K562 (cell line): Measurements from ENCODE around the gene HDHD3. TPM values are rescaled to one million over a fixed set of nuclear protein-coding genes. Genes with fewer than 3 reads are reported as not detected.

Experiments used
- CBX8 ChIP-seq: fragments of 200-600 bp; sonication (generic); IDR thresholded peaks from 2 replicates; pipeline ENCODE4 v1.6.1; 2012; ENCODE audit warnings: borderline replicate concordance, mixed run types, low read depth, mild to moderate bottlenecking, moderate library complexity, mixed read lengths, low read length, control low read depth, inconsistent platforms; ENCODE audit not compliant: poor library complexity, severe bottlenecking; ENCODE audit errors: extremely low read depth
- ESRRB ChIP-seq: fragments of 250-450 bp; sonication (Bioruptor Pico); IDR thresholded peaks from 2 replicates; pipeline ENCODE4 v1.5.0; 2020; ENCODE audit warnings: mild to moderate bottlenecking, moderate library complexity, borderline replicate concordance
- POLR3A ChIP-seq: IDR thresholded peaks from 2 replicates; pipeline ENCODE4 v1.6.1; 2011; ENCODE audit warnings: borderline replicate concordance, mild to moderate bottlenecking, moderate library complexity; ENCODE audit not compliant: insufficient read length, insufficient read depth; ENCODE audit errors: extremely low read depth
- POLR3G ChIP-seq: IDR thresholded peaks from 2 replicates; pipeline ENCODE4 v1.6.1; 2011; ENCODE audit not compliant: insufficient read length, insufficient replicate concordance; ENCODE audit errors: extremely low read depth
- THRAP3 ChIP-seq: fragments of 450-650 bp; IDR thresholded peaks from 2 replicates; pipeline ENCODE4 v1.6.1; 2016; ENCODE audit warnings: mild to moderate bottlenecking, inconsistent platforms, borderline replicate concordance
- TOE1 ChIP-seq, 2 experiments: fragments of 450-650 bp in 1 of 2; sonication (generic) in 1 of 2; formaldehyde crosslinking in 1 of 2; IDR thresholded peaks; 2 replicates each; pipeline versions ENCODE4 v1.7.1 to v1.8.0; 2016 to 2022; ENCODE audit warnings: borderline replicate concordance in 2 of 2, mild to moderate bottlenecking in 2 of 2, antibody characterized with exemption in 1 of 2, inconsistent platforms in 1 of 2, low read depth in 1 of 2, missing genetic modification reagents in 1 of 2, moderate library complexity in 1 of 2
- ZNF384 ChIP-seq: IDR thresholded peaks from 2 replicates; pipeline ENCODE4 v1.6.1; 2012; ENCODE audit warnings: low read depth, low read length, improper control_type of control experiment
- polyA plus RNA-seq, 8 experiments: library from polyadenylated mRNA; depleted of rRNA in 4 of 8; stranded (reverse) in 5 of 8; unstranded in 3 of 8; fragments of >200 nt; fragmentation: Nextera tagmentation in 2 of 8; fragmentation: Illumina TruSeq in 1 of 8; extraction: Ambion mirVana in 2 of 8; extraction: Trizol in 1 of 8; gene quantifications; 2 replicates each; pipeline versions ENCODE4 v1.2.1 to v1.2.3, GENCODE V29; 2011 to 2014; ENCODE audit warnings: inconsistent platforms in 1 of 8, missing spikeins in 1 of 8
- total RNA-seq, 7 experiments: library from RNA; depleted of rRNA in 6 of 7; stranded (reverse); fragments of >200 nt in 6 of 7; fragmentation: Illumina TruSeq in 2 of 7; extraction: Trizol in 2 of 7; gene quantifications; 2 replicates each; pipeline versions ENCODE4 v1.2.1 to v1.2.3, GENCODE V29; 2011 to 2021; ENCODE audit warnings: low replicate concordance in 1 of 7
- TF ChIP-seq, protein P1 (sequence below): fragments of 450-650 bp; IDR thresholded peaks from 2 replicates; pipeline ENCODE4 v1.6.1; 2018; ENCODE audit warnings: mild to moderate bottlenecking, low read depth; ENCODE audit not compliant: partially characterized antibody
- TF ChIP-seq, protein P2 (sequence below): fragments of 200-600 bp; sonication (generic); IDR thresholded peaks from one replicate; pipeline ENCODE4 v1.6.1; 2012; ENCODE audit warnings: mild to moderate bottlenecking, low read depth, low read length, inconsistent platforms
- TF ChIP-seq, protein P3 (sequence below): fragments of 450-650 bp; IDR thresholded peaks from 2 replicates; pipeline ENCODE4 v1.6.1; 2017; ENCODE audit warnings: mild to moderate bottlenecking, moderate library complexity

The HDHD3 gene
- total and polyA plus RNA-seq, 9 of the 15 experiments (the other 6 are each of a cell fraction or from before 2014, with no cell fraction given) = 1.1 to 19.1 (median 10.9) TPM

DNA sequence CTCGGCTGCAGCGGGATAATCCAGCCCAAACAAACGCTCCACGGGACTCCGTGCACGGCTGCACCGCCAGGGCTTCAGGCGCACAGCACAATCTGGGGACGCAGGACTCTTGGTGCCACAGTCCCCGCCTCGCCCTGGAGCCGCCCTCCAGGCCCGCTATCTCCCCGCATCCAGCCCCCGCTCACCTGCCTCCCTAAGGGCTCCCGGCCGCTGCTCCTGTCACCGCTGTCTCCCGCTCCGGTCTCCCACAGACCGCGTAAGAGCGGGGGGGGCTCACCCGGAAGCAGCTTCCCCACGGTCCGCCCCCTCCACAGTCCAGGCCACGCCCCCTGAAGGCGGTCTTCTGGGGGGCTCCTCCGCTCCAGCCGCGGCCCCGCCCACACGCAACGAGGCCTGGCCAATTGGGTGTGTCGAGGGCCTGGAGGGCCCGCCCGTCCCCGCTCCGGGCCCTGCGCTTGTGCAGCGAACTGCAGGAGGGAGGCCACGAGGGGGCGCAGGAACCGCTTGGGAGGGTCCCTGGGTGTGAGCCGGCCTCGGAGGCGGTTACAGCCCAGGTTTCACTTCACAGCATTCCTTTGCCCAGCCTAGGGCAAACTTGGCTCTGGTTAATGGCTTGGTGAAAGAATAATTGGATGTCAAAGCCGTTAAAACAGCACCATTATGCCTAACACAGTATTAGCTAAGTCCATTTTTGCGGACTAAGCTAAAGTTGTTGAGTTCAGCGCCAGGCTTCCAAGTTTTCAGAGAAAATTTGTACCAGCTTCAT, 24.4 kb upstream of the HDHD3 start, which contains the start of gene ALAD (continued):
- TF ChIP-seq, protein P1, sequence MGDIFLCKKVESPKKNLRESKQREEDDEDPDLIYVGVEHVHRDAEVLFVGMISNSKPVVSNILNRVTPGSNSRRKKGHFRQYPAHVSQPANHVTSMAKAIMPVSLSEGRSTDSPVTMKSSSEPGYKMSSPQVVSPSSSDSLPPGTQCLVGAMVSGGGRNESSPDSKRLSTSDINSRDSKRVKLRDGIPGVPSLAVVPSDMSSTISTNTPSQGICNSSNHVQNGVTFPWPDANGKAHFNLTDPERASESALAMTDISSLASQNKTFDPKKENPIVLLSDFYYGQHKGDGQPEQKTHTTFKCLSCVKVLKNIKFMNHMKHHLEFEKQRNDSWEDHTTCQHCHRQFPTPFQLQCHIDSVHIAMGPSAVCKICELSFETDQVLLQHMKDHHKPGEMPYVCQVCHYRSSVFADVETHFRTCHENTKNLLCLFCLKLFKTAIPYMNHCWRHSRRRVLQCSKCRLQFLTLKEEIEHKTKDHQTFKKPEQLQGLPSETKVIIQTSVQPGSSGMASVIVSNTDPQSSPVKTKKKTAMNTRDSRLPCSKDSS = no peak
- TF ChIP-seq, protein P2, sequence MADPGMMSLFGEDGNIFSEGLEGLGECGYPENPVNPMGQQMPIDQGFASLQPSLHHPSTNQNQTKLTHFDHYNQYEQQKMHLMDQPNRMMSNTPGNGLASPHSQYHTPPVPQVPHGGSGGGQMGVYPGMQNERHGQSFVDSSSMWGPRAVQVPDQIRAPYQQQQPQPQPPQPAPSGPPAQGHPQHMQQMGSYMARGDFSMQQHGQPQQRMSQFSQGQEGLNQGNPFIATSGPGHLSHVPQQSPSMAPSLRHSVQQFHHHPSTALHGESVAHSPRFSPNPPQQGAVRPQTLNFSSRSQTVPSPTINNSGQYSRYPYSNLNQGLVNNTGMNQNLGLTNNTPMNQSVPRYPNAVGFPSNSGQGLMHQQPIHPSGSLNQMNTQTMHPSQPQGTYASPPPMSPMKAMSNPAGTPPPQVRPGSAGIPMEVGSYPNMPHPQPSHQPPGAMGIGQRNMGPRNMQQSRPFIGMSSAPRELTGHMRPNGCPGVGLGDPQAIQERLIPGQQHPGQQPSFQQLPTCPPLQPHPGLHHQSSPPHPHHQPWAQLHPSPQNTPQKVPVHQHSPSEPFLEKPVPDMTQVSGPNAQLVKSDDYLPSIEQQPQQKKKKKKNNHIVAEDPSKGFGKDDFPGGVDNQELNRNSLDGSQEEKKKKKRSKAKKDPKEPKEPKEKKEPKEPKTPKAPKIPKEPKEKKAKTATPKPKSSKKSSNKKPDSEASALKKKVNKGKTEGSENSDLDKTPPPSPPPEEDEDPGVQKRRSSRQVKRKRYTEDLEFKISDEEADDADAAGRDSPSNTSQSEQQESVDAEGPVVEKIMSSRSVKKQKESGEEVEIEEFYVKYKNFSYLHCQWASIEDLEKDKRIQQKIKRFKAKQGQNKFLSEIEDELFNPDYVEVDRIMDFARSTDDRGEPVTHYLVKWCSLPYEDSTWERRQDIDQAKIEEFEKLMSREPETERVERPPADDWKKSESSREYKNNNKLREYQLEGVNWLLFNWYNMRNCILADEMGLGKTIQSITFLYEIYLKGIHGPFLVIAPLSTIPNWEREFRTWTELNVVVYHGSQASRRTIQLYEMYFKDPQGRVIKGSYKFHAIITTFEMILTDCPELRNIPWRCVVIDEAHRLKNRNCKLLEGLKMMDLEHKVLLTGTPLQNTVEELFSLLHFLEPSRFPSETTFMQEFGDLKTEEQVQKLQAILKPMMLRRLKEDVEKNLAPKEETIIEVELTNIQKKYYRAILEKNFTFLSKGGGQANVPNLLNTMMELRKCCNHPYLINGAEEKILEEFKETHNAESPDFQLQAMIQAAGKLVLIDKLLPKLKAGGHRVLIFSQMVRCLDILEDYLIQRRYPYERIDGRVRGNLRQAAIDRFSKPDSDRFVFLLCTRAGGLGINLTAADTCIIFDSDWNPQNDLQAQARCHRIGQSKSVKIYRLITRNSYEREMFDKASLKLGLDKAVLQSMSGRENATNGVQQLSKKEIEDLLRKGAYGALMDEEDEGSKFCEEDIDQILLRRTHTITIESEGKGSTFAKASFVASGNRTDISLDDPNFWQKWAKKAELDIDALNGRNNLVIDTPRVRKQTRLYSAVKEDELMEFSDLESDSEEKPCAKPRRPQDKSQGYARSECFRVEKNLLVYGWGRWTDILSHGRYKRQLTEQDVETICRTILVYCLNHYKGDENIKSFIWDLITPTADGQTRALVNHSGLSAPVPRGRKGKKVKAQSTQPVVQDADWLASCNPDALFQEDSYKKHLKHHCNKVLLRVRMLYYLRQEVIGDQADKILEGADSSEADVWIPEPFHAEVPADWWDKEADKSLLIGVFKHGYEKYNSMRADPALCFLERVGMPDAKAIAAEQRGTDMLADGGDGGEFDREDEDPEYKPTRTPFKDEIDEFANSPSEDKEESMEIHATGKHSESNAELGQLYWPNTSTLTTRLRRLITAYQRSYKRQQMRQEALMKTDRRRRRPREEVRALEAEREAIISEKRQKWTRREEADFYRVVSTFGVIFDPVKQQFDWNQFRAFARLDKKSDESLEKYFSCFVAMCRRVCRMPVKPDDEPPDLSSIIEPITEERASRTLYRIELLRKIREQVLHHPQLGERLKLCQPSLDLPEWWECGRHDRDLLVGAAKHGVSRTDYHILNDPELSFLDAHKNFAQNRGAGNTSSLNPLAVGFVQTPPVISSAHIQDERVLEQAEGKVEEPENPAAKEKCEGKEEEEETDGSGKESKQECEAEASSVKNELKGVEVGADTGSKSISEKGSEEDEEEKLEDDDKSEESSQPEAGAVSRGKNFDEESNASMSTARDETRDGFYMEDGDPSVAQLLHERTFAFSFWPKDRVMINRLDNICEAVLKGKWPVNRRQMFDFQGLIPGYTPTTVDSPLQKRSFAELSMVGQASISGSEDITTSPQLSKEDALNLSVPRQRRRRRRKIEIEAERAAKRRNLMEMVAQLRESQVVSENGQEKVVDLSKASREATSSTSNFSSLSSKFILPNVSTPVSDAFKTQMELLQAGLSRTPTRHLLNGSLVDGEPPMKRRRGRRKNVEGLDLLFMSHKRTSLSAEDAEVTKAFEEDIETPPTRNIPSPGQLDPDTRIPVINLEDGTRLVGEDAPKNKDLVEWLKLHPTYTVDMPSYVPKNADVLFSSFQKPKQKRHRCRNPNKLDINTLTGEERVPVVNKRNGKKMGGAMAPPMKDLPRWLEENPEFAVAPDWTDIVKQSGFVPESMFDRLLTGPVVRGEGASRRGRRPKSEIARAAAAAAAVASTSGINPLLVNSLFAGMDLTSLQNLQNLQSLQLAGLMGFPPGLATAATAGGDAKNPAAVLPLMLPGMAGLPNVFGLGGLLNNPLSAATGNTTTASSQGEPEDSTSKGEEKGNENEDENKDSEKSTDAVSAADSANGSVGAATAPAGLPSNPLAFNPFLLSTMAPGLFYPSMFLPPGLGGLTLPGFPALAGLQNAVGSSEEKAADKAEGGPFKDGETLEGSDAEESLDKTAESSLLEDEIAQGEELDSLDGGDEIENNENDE = no peak
- TF ChIP-seq ZNF384 (0 out of 2 replicates have a peak, but pooled peaks have one; percentile 51), POLR3G (no peak), THRAP3 (no peak), ESRRB (CRISPR knock-in tag) (no peak), TOE1 (IDR thresholded peaks at IDR 0.05; ENCODE audit: borderline replicate concordance) (no peak), TOE1 (CRISPR knock-in tag; IDR thresholded peaks at IDR 0.05; ENCODE audit: borderline replicate concordance, low read depth) (0 out of 2 replicates have a peak, but pooled peaks have one; percentile 25), POLR3A (peak; percentile 26), CBX8 (no peak)
- TF ChIP-seq, protein P3, sequence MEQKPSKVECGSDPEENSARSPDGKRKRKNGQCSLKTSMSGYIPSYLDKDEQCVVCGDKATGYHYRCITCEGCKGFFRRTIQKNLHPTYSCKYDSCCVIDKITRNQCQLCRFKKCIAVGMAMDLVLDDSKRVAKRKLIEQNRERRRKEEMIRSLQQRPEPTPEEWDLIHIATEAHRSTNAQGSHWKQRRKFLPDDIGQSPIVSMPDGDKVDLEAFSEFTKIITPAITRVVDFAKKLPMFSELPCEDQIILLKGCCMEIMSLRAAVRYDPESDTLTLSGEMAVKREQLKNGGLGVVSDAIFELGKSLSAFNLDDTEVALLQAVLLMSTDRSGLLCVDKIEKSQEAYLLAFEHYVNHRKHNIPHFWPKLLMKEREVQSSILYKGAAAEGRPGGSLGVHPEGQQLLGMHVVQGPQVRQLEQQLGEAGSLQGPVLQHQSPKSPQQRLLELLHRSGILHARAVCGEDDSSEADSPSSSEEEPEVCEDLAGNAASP = no peak
